ENCODE measurements around the gene KIN.
A peak's percentile ranks its signal among the peaks of the same experiment; 100 is the strongest.

KIN gene

DNA sequence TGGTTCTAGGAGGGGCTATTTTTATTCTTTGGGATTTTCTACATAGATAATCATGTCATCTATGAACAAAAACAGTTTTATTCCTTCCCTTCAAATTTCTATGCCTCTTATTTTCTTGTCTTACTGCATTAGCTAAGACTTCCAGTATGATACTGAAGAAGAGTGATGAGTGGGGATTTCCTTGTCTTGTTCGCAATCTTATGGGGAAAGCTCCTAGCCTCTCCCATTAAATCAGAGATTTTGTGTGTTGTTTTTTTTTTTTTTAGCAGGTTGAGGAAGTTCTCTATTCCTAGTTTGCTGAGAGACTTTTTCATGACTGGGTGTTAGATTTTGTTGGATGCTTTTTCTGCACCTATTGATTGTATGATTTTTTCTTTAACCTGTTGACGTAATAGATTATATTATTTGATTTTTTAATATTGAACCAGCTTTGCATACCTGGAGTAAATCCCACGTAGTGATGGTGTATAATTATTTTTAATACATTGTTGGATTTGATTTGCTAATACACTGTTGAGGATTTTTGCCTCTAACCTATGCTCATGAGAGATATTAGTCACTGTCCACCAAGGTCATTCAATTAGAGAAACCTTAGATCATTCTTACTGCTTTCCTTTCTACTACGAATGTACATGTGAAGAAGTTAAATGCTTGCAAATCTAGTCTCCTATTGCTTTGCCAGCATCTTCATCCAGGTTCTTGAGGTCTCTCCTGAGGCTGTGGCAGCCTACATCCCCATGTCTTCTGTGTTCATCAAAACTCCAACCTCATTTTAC, 6.6 kb upstream of the KIN start:
- TF ChIP-seq, protein P1, sequence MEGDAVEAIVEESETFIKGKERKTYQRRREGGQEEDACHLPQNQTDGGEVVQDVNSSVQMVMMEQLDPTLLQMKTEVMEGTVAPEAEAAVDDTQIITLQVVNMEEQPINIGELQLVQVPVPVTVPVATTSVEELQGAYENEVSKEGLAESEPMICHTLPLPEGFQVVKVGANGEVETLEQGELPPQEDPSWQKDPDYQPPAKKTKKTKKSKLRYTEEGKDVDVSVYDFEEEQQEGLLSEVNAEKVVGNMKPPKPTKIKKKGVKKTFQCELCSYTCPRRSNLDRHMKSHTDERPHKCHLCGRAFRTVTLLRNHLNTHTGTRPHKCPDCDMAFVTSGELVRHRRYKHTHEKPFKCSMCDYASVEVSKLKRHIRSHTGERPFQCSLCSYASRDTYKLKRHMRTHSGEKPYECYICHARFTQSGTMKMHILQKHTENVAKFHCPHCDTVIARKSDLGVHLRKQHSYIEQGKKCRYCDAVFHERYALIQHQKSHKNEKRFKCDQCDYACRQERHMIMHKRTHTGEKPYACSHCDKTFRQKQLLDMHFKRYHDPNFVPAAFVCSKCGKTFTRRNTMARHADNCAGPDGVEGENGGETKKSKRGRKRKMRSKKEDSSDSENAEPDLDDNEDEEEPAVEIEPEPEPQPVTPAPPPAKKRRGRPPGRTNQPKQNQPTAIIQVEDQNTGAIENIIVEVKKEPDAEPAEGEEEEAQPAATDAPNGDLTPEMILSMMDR (IDR thresholded peaks at IDR 0.05; ENCODE audit: insufficient read depth, low read length, poor library complexity, severe bottlenecking): no peak
- Histone ChIP-seq H3K36me3 (ENCODE audit: control insufficient read depth, insufficient read depth, low read length) (peaks cover 7% of the 10 kb centered on the region), H3K27me3 (replicated peaks; ENCODE audit: control insufficient read depth, insufficient read depth, low read length) (no peaks in the 10 kb centered on the region), H3K4me3 (replicated peaks; ENCODE audit: low read depth, low read length) (no peak overlapping the region)
- DNase-seq (ENCODE audit: extremely low read depth, insufficient read length): no peak

DNA sequence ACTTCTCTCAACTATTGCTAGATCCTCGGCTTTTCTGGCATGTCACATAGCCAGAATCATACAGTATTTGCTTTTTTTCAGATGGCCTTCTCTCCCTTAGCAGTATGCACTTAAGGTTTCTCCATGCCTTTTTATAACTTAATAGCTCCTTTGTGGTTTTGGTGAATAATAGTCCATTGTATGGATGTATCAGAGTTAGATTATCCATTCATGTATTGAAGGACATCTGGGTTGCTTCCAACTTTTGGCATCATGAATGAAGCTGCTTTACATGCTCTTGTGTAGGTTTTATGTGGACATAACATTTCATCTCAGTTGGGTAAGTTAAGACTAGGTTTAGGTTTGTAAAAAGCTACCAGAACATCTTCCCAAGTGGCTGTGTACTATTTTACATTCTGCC, 4.7 kb upstream of the KIN start:
- TF ChIP-seq, protein P1 (IDR thresholded peaks at IDR 0.05; ENCODE audit: insufficient read depth, low read length, poor library complexity, severe bottlenecking): no peak
- DNase-seq (ENCODE audit: extremely low read depth, insufficient read length): no peak
- Histone ChIP-seq H3K36me3 (ENCODE audit: control insufficient read depth, insufficient read depth, low read length) (peaks cover 4% of the 10 kb centered on the region), H3K27me3 (replicated peaks; ENCODE audit: control insufficient read depth, insufficient read depth, low read length) (no peaks in the 10 kb centered on the region), H3K4me3 (replicated peaks; ENCODE audit: low read depth, low read length) (no peak overlapping the region)

DNA sequence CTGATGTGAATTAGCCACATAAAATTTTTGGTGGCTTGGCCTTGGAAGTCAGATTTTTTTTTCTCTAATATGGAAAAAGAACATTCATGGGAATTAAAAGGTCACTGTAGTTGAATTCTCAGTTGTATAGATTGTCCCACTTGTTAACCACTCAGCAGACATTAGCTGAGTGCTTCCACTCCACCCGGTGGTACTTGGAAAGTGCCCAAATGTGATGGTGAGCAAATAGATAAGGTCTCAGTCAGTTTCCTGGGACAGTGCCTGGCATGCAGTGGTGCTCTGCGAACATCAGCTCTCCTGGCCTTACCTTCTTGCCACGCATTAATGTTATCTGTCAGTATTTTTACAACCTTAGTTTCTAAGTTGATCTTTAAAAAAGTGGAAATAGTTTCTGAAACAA, 1.6 kb upstream of the KIN start:
- Histone ChIP-seq H3K27me3 (replicated peaks; ENCODE audit: control insufficient read depth, insufficient read depth, low read length) (no peaks in the 10 kb centered on the region), H3K4me3 (replicated peaks; ENCODE audit: low read depth, low read length) (peak overlapping the region; percentile 87), H3K36me3 (ENCODE audit: control insufficient read depth, insufficient read depth, low read length) (peaks cover 2% of the 10 kb centered on the region)
- no peak for DNase-seq (ENCODE audit: extremely low read depth, insufficient read length)
- TF ChIP-seq, protein P1 (IDR thresholded peaks at IDR 0.05; ENCODE audit: insufficient read depth, low read length, poor library complexity, severe bottlenecking): no peak

DNA sequence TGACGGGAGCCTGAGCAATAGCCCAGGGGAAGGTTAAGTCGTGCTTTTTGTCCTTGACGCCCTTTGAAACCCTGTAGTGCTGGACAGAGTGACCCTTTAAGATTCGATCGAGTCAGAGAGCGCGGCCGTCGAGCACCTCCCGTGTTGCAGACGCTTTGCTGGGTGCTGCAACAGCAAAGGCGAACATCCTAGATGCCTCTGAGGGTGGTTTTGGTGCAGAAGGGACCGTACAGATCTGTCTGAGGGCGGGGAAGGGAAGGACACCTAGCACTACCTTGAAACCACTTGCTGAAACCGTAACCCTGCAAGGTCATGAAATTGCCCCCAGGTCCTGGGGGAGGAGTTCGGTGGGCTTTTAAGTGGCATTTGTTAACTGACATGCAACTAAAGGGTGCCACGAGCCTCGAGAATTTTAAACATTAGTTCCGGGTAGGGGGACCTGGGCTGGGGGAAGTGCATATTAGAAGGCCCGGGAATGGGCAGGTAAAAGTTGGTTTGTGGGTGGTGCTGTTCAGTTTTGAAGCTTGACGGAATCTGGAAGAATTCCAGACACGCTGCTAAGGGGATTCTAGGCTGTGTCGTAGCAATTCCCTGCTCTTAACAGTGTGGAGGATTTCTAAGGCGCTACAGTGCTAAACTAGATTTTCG, 970 bp upstream of the KIN start:
- no peak for DNase-seq (ENCODE audit: extremely low read depth, insufficient read length)

DNA sequence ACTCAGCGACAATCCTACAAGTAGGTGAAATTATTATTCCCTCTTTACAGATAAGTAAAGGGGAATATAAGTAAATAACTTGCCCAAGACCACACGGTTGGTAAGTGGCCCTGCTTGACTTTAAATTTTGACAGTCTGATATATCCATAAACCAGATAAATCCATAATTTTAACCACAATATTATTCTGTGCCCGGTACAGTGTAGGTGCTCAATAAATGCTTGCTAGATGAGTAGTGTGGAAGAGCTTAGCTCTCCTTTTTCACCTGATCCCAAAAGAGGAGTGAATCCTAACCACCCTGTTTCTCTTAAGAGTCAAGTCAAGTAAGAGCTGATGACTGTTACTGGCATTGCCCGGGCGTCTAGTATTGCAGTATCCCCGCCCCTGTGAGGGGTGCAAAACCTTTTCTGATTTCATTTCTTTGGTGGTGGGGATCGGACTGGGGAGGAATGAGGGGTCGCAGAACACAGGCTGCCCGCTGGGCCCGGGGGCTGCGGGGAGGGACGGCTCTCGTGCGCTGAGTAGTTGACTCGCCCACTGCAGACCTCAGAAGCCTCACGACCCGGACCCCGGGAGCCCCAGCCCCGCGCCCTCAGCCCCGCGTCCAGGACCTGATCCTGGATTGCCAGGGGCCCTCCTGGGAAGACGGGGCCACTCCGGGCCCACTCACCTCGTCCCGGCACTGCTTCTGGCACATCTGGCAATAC, 490 bp downstream of the KIN start:
- TF ChIP-seq, protein P1 (IDR thresholded peaks at IDR 0.05; ENCODE audit: insufficient read depth, low read length, poor library complexity, severe bottlenecking): no peak
- Histone ChIP-seq H3K36me3 (ENCODE audit: control insufficient read depth, insufficient read depth, low read length) (peaks cover 2% of the 10 kb centered on the region), H3K4me3 (replicated peaks; ENCODE audit: low read depth, low read length) (peak overlapping the region; percentile 87), H3K27me3 (replicated peaks; ENCODE audit: control insufficient read depth, insufficient read depth, low read length) (no peaks in the 10 kb centered on the region)
- no peak for DNase-seq (ENCODE audit: extremely low read depth, insufficient read length)

More for the DNA sequence above, 970 bp upstream of the KIN start:
- Histone ChIP-seq H3K27me3 (replicated peaks; ENCODE audit: control insufficient read depth, insufficient read depth, low read length) (no peaks in the 10 kb centered on the region), H3K36me3 (ENCODE audit: control insufficient read depth, insufficient read depth, low read length) (peaks cover 2% of the 10 kb centered on the region), H3K4me3 (replicated peaks; ENCODE audit: low read depth, low read length) (peak overlapping the region; percentile 87)
- TF ChIP-seq, protein P1 (IDR thresholded peaks at IDR 0.05; ENCODE audit: insufficient read depth, low read length, poor library complexity, severe bottlenecking): no peak
